ENCODE measurements around the gene TRIM47.

The TRIM47 gene

DNA sequence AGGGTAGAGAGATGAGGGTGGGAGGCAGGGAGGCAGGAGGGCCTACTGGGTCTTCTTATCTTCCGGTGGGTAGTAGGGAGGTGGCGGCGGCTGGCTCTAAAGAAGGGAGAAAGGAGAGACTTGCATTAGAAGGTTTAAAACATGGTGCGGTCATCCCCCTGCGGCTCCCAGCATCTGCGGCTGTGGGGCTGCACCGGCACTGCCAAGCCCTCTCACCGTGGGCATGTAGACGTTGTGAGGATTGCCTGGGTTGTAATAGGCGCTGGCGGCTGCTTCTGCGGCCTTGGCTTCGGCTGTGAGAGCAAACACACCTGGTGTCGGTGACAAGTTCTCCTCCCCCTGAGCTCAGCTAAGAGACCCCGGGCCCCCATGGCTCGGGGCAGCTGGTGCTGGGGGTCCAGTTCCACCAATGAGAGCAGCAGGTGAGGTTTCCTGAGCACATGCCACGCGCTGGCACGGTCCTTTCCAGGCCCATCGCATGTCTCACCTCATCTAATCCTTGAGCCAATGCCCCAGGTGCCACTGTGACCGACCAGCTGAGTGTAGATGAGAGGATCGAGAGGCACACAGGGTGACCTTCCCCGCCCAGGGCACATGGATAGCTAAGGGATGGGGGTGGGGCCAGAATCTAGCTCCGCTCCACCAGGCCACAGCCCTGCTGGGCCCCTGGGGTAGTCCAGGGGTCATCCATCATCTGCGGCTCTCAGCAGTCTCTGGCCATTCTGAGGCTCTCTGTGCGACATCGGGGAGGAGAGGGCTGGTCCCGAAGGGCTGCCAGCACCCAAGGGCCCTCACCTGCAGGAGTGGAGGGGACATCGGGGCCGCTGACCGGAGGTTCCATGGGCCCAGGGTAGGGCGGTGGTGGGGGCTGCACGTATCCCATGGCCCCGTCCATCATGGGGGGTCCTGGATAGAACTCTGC is 31.4 kb downstream of the TRIM47 start:
- DNase-seq (ENCODE audit: low read depth), result no peak

DNA sequence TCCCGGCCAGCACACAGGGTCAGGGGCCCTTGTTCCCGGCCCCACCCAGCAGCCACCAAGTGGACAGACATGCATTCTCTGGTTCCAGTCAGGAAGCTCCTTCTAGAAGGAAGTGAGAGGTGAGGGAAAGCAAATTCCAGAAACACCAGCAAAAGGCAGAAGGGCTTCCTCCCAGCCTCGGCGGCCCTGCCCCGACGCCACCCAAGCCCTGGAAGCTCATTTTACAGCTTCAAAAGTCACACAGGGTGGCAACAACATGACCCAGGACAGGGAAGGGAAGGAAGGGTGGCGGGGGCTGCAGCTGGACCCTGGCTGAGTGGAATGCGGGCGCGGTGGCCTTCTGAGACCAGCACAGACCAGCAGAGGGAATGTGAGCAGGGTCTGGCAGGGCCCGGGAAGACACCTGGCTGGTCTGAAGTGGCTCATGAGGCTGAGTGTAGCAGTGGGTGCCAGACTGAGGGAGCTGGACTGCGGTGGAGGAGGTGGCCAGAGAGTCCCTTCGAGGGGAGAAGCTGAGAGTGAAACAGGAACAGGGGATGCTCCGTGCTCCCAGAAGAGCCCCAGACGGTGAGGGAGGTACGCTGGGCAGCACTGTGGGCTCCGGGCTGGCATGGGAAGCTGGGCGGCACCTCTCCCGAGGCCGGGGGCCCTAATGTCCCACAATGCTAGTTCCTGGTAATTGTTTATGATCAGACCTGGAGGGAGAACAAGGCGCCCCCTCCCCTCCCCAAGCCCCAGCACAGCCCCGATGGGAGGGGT is 32.3 kb downstream of the TRIM47 start:
- no peak for DNase-seq (ENCODE audit: low read depth)

DNA sequence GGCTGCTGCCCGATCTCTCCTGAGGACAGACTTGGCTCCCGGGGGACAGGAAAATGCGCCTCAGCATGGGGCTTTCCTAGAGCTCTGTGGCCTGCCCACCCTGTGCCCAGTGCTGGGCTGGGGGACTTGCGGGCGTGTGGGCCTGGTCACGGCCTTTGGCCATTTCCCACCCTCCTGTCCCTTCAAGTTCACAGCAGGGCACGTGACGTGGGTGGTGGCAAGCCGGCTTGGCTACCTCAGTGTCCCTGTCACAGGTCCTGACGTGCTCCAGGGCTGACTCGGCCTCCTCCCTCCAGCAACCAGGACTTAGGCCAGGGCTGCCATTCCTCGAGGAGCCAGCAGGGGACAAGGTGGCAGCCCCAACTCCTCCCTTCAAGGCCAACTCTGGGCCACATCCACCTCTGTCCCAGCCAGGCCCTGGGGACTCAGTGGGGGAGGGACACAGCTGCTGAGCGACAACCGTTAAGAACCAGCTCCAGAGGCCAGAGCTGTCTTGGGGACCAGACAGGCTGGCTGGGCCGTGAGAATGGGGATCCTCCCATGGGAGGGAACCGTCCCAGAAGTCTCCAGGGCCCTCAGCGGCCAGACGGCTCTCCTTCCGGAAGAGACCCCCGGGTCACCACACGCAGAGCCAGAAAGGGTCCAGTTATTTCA is 33.2 kb downstream of the TRIM47 start:
- DNase-seq (ENCODE audit: low read depth), result no peak

DNA sequence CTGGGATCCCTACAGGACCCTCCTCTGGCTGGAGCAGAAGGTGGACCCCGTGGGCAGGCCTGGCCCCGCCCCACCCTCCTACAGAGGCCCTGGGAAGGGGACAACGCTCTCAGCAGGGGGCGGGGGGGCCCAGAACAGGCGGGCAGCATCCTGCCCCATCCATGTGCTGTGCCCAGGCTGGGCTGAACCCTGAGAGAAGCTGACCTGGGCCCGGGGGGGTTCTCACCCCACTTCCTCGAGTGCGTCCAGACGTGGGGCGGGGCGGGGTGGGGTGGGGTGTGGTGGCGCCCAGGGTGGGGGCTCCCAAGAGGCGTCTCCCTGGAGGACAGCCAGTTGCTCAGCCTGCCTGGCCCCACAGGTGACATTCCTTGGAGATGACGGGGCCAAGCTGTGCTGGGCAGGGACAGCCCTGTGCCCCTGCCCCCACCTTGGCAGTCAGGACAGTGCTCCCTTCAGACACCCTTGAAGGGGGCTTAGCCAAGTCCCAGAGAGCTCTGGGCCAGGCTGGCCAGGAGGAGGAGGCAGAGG is 33.8 kb downstream of the TRIM47 start:
- no peak for DNase-seq (ENCODE audit: low read depth)

DNA sequence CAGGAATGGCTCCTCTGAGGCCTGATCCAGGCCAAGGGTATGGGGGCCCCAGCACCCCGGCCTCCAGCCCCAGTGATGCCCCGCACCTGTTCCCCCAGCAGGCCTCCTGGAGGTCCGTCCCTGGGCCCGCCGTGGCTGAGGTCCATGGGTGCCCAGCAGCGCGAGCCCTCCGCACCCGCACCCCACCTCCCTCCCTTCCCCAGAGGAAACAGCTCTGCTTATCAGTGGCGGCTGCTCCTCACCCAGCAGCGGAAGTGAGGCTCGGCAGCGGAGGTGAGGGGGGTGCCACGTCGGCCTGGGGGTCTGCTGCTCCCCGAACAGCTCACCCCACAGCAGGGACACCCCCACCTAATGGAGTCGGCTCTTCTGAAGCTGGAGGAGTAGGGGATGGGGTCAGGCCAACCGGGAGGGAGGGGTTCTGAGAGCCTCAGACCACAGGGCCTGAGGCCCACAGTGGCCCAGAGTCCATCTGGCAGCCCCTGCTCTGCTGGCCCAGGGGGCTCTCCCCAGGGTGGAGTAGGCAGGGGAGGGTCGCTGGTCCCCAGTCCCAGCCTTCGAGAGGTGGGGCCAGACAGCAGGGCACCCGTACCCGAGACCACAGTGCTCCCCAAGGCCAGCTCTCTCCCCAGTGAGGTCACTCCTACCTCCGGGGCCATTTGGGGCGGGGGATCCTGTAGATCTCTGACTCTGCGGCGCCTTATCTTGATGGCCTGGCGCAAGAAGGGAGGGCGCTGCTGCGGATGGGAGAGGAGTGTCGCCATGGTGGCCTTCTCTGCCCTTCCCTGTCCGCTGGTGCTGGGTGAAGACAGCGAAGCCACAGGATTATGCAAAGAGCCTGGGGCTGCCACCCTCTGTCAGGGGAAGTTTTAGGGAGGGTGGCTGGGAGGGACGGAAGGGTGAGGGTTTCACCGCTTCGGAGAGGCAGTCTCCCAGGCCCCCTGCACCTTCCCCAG is 34.5 kb downstream of the TRIM47 start, which contains the start of gene UNC13D:
UNC13D (minus strand) TSS at position 828 of the 953 bp plus-strand sequence; CDS start at position 761, 67 bp downstream.
- DNase-seq (ENCODE audit: low read depth), result no peak

DNA sequence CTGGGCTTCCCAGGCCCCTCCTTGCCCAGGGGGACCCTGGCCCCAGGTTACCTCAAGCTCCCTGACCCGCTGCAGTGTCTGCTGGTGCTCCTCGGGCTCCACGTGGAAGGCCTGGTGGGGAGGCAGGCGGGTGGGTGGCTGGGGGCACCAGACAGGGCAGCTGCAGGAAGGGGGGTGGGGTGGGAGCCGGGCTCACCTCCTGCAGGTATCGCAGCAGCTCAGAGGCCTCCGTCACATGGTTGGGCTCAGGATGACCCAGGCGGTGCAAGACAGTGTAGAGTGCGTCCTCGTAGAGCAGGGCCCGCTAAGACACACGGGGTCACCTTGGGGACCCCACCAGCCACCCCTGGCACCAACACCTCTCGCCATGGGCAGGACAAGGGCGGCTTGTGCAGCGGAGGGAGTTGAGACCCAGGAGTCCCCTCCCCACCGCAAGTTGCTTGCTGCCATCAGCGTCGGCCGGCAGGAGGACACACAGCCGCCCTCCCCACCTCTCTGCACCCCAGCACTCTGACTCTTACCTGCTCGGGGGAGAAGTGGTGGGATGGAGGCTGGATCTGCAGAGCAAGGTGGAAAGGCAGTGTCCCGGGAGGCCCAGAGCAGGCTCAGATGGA is 35.3 kb downstream of the TRIM47 start:
- no peak for DNase-seq (ENCODE audit: low read depth)

DNA sequence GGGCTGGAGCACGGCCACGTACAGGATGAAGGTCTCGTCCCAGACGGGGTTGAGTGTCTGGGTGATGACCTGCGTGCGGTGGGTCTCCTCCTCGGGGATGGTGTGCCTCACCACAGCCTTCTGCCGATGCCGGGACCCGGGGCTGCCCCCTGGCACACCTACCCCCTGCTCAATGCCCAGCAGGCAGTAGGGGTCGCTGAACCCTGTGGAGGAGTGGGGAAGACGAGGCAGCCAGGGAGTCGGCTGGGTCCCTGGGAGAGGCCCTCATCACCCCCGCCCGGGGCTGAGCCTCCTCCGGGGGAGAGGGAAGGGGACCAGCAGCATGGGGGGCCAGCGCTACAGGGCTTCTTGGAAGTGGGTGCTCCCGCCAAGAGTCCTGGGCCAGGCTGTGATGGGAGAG is 36.0 kb downstream of the TRIM47 start:
- DNase-seq (ENCODE audit: low read depth), result no peak

DNA sequence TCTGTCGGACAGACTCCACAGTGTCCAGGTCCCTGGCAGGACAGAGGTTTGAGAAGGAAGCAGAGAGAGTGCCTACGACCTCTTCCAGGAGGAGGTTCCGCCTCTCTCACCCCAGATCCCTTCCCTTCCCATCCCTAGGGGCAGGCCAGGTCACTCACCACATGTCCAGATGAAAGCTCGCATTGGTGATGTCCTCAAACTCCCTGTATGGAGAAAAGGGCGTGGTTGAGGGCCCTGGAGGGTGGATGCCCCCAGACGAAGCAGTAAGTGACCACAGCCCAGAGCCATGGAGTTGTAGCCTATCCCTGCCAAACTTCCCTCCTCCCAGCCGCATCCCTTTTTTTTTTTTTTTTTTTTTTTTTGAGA is 37.6 kb downstream of the TRIM47 start:
- DNase-seq (ENCODE audit: low read depth), result no peak

DNA sequence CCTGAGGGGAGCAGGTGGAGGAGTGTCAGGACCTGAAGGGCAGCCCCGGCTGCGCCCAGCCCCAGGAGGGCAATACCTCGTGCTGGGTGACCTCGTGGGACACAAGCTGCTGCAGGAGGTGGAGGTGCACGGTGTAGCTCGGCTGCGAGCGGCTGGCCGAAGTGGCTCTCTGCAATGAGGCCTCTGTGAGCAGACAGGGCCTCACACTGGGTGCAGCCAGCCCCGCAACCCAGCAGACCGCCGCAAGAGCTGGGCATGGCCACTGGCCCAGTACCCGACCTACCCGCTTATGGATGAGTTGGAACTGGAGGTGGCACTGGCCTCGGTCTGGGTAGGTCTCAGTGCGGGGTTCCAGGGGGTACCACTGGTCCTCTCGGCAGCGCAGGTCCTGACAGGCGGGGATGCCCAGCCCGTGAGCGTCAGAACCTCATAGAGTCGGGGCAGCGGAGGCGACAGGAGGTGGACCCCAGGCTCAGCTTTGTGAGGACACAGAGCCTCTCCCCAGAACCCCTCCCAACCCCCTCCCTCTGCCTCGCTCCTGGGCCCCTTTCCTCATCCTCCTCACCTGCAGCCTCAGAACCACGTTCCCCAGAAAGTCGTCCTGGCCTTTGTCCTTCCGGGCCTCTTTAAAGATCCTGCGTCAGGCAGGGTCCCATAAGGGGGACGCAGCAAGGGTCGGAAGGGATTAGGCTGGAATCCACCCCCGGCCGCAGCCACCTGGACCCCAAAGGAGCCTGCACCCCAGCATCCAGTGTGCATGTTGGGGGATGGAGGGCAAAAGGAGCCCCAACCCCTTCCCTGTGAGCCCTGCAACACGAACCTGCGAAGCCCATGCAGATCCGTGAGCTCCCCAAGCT is 38.2 kb downstream of the TRIM47 start:
- no peak for DNase-seq (ENCODE audit: low read depth)

DNA sequence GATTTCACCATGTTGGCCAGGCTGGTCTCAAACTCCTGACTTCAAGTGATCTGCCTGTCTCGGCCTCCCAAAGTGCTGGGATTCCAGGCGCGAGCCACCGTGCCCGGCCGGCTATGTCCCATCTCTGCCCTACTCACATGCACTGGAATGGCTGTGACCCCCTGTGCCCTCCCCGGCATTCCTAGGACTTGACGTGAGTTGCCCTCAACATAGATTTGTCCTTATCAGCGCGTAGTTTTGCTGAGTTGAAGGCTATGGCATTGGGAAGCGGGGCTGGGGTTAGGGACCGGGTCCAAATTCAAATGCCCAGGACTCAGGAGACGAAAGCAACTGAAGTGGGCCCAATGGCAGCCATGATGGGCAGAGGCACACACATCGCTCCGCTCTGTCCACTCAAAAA is 40.0 kb downstream of the TRIM47 start:
- DNase-seq (ENCODE audit: low read depth), result no peak

DNA sequence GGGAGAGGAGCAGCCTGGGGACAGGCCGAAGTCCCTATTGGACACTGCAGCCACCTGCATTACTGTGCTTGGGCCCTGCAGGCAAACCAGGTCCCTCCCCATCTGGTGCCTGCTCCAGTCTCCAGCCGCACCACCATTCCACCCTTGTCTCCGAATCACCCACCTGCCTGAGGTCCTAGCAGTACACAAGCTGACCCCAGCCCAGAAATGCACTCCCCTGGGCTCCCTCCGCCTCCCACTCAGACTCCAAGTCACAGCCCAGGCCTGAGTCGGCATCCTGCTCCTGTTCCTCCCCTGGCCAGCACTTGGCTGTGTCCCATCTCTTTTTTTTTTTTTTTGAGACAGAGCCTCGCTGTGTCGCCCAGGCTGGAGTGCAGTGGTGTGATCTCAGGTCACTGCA is 40.5 kb downstream of the TRIM47 start:
- no peak for DNase-seq (ENCODE audit: low read depth)

DNA sequence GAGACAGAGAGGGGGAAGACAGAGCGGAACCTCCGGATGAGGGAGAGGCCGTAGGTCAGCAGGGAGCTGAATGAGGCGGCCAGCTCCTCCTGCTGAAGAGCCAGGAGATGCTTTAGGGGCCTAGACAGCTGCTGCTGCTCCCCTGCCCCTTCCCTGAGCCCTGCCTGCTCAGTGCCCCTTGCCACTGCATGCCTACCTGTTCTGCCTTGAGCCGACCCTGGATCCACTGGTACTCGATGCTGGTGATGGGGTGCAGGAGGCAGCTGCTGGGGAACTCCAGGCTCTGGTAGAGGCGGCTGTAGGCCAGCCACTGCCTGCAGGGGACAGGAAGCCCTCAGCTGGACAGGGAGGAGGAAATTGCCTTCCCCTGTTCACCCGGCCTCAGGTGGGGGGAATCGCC is 41.8 kb downstream of the TRIM47 start:
- DNase-seq (ENCODE audit: low read depth), result no peak

DNA sequence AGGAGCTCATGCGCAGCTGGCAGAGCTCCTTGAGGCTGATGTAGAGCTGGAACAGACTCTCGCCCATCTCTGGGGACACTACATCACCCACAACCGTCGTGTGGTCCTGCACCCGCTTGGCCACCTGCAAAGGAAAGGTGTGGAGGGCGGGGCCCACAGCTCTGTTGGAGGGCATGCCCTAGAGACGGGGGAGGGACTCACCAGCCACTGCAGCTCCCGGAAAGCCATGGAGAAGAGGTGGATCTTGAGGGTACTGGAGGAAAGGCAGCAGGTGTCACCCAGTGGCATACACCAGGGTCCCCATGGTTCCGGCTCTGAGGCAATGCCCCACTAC is 42.8 kb downstream of the TRIM47 start:
- DNase-seq (ENCODE audit: low read depth), result no peak

DNA sequence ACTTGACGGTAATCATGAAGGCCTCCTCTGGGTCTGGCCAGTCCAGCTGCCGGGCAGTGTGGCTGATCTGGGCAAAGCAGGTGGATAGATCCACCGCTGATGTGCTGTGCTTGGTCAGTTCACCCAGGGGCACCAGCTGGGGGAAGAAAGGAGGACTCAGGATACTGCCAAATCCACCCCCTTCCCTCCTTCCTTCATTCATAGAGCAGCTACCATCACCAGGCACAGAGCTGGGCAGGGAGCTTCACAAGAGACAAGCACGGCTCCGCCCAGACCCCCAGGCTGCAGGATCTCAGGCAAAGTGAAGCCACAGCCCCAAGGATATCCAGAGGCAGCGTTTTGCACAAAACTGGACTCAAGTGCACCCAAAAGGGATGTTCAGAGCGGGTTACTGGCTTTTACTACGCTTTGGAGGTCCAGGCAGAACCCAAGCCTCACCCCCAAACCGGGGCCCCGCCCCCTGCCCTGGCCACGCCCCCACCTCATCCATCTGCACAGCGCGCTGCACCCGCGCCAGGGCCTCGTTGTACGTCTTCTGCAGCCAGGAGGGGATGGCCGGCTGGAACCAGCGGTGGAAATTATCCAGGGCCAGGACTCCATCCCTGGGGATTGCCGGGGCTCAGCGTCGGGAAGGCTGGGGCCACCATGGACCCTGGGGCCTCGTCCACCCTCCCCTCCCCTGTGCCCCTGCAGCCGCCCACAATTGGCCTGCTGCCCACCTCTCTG is 43.3 kb downstream of the TRIM47 start:
- no peak for DNase-seq (ENCODE audit: low read depth)

DNA sequence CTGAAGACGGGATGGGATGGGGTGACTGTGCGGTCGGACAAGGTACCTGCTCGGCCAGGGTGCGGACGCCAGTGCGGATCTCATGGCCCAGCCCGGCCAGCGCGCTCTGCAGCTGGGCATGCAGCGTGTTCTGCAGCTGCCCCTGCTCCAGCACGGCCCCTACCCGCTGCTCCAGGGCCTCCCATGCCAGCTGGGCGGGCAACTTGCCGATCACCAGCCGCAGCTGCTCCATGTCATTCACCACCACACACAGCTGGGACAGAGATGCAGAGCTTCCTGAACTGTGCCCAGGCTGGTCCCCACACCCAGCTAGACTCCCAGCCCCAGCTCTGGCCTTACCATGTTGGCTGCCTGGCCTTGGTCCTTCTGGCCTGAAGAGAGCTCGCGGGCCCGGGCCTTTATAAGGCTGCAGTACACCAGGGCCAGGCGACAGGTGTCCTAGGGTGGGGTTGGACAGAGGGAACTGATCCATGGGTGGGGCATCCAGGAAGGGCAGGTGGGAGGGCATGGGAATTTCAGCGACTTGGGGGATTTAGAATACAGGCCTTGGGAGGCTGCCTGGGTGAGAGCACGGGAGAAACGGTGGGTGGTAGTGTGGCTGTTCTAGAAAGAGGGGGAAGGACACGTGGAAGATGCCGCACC is 44.0 kb downstream of the TRIM47 start:
- no peak for DNase-seq (ENCODE audit: low read depth)

DNA sequence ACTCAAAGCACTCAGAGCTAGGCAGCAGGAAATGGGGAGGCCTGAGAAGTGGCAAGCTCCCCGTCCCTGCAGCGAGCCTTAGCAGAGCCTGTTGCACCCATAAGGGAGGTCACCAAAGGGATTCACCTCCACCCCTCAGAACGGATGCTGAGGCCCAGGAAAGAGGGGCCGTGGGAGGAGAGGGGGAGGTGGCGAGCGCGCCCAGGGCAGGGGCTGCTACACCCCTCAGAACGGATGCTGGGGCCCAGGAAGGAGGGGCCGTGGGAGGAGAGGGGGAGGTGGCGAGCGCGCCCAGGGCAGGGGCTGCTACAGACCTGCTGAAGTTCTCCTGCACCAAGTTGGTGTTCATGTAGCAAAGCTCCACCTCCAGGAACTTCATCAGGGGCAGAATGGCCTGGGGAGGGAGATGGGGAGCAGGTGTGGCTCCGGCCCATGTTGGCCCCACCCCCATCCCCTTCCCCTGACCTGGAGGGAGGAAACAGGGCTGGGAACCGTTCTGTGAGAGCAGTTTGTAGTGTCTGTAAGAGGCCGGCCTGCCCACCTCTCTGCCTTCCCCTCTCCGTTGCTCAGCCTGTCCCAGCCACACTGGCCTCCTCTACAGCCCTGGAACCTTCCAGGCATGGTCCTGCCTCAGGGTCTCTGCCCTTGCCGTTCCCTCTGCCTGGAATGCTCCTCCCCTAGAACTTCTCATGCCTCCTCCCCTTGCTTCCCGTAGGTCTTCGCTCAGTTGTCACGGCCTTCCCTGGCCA is 45.6 kb downstream of the TRIM47 start:
- no peak for DNase-seq (ENCODE audit: low read depth)

DNA sequence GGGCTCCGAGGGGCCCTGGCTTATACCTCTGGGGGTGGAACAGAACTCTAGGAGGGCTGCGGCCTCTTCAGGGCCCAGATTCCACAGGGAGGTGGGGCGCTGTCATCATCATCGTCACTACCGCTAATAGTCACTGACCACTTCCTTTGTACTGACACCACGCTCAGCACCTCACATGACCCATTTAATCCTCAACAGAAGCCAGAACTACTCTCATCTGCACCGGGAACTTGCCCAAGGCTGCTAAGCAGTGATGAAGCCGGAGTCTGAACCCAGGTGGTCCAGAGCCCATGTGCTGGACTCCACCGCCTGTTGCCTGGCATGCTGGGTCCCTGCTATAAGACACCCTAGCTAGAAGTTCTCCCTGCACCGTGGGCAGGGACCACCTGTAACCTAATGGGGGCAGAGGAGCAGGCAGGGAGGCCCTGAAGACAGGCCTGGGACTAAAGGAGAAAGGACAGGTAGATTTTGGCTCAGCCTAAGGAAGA is 46.2 kb downstream of the TRIM47 start:
- peak; percentile 60 for DNase-seq (ENCODE audit: low read depth)

DNA sequence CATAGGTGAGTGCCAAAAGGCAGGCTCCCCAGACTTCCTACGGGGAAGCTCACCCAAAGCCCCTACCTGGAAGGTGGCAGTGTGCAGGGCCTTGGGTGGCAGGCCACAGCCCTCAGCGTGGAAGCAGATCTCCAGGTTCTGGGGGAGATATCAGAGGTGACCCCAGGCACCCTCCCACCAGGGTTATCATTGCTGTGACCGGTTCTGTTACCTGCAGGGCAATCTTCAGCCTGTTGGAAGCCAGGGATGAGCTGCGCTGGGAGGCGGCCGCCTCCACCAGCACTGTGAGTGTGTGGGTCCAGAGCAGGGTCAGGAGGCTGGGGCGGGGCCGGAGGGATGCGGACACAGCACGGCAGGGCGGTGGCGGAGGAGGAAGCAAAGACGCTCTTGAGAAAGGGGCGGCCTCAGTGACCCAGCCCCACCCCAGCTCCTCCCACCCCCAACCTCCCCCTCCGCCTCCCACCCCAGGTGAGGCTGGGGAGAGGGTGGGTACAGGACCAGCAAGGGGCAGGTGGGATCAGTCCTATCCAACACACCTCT is 47.3 kb downstream of the TRIM47 start:
- DNase-seq (ENCODE audit: low read depth), result no peak

Measured in GM04504 (cell line).